ENCODE results near the gene NHS.

DNA sequence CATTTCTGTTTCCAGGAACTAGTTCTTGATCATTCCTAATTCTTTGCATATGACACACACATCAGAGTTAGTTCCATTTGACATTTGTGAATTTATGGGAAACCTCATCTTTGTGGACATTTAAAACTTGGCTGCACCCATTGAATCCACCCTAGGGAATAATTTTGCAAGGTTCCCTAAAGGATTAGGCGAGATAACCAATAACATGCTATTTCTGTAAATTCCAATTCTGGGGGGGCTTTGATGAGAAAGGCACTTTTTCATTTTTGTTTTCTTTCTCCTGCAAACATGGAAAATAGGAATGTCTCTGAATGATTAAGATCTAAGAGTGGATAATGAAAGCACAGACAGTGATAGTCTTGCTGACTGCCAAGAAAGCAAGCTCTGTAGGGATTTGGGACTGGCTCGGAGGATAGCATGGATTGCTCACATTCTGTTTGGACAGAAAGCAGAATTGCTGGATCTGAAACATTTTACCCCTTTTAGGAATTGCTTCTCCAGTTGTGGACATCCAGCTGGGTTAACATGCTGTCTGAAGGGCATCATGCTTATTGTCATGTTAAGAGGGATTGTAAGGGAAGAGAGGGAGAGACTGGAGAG lies 145.1 kb downstream of the NHS start:
- TF ChIP-seq, protein P1, sequence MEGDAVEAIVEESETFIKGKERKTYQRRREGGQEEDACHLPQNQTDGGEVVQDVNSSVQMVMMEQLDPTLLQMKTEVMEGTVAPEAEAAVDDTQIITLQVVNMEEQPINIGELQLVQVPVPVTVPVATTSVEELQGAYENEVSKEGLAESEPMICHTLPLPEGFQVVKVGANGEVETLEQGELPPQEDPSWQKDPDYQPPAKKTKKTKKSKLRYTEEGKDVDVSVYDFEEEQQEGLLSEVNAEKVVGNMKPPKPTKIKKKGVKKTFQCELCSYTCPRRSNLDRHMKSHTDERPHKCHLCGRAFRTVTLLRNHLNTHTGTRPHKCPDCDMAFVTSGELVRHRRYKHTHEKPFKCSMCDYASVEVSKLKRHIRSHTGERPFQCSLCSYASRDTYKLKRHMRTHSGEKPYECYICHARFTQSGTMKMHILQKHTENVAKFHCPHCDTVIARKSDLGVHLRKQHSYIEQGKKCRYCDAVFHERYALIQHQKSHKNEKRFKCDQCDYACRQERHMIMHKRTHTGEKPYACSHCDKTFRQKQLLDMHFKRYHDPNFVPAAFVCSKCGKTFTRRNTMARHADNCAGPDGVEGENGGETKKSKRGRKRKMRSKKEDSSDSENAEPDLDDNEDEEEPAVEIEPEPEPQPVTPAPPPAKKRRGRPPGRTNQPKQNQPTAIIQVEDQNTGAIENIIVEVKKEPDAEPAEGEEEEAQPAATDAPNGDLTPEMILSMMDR (IDR thresholded peaks at IDR 0.05) = no peak
- TF ChIP-seq POLR2A (IDR thresholded peaks at IDR 0.05) = no peak

Measured in vagina (tissue), 2 donors.